HepG2 (cell line): ENCODE results near the gene ZNF425. TPM values are rescaled to one million over a fixed set of nuclear protein-coding genes. Genes with fewer than 3 reads are reported as not detected.
A peak's percentile ranks its signal among the peaks of the same experiment; 100 is the strongest.

Experiments
- BATF2 ChIP-seq: sonication (generic); formaldehyde crosslinking; IDR thresholded peaks from 2 replicates; pipeline ENCODE4 v1.8.0; 2022; ENCODE audit warnings: mild to moderate bottlenecking, missing genetic modification reagents, moderate library complexity
- CENPBD1 ChIP-seq: sonication (generic); formaldehyde crosslinking; IDR thresholded peaks from 2 replicates; pipeline ENCODE4 v1.8.0; 2022; ENCODE audit warnings: missing genetic modification reagents, low read depth, mild to moderate bottlenecking, borderline replicate concordance
- EZH2 ChIP-seq: conservative IDR thresholded peaks from 2 replicates; pipeline ENCODE4 v1.6.1; 2012; ENCODE audit warnings: mild to moderate bottlenecking, low read depth, low read length, moderate library complexity
- GMEB2 ChIP-seq: IDR thresholded peaks from 2 replicates; pipeline ENCODE4 v1.6.1; 2016; ENCODE audit warnings: missing biosample characterization, missing genetic modification reagents, low read depth
- HMG20A ChIP-seq: IDR thresholded peaks from 2 replicates; pipeline ENCODE4 v1.6.1; 2016; ENCODE audit warnings: borderline replicate concordance
- MAZ ChIP-seq, 2 experiments: sonication (generic) in 1 of 2; formaldehyde crosslinking in 1 of 2; IDR thresholded peaks; 2 replicates each; pipeline versions ENCODE4 v1.5.0 to v1.6.1; 2012 to 2020; ENCODE audit warnings: low read depth in 2 of 2, mild to moderate bottlenecking in 2 of 2, borderline replicate concordance in 1 of 2, improper control_type of control experiment in 1 of 2, low read length in 1 of 2, missing genetic modification reagents in 1 of 2, moderate library complexity in 1 of 2
- MXD1 ChIP-seq: sonication (generic); formaldehyde crosslinking; IDR thresholded peaks from 2 replicates; pipeline ENCODE4 v1.4.0; 2020; ENCODE audit warnings: mild to moderate bottlenecking, missing genetic modification reagents
- MXI1 ChIP-seq: IDR thresholded peaks from 3 replicates; pipeline ENCODE4 v1.6.1; 2012; ENCODE audit warnings: low read depth, low read length, inconsistent platforms, borderline replicate concordance
- NPAS2 ChIP-seq: sonication (generic); formaldehyde crosslinking; IDR thresholded peaks from 2 replicates; pipeline ENCODE4 v1.8.0; 2022; ENCODE audit warnings: mild to moderate bottlenecking, missing genetic modification reagents, borderline replicate concordance
- RARG ChIP-seq: sonication (generic); formaldehyde crosslinking; IDR thresholded peaks from 2 replicates; pipeline ENCODE4 v1.4.0; 2020; ENCODE audit warnings: low read depth, mild to moderate bottlenecking, missing genetic modification reagents
- REL ChIP-seq: sonication (generic); formaldehyde crosslinking; conservative IDR thresholded peaks from 2 replicates; pipeline ENCODE4 v1.8.0; 2022; ENCODE audit warnings: mild to moderate bottlenecking, missing genetic modification reagents, moderate library complexity
- RFXAP ChIP-seq: sonication (generic); formaldehyde crosslinking; IDR thresholded peaks from 2 replicates; pipeline ENCODE4 v1.4.0; 2020; ENCODE audit warnings: missing genetic modification reagents, borderline replicate concordance
- TCF12 ChIP-seq, 2 experiments: fragments of 450-650 bp in 1 of 2; sonication (generic) in 1 of 2; formaldehyde crosslinking in 1 of 2; IDR thresholded peaks; 2 replicates each; pipeline versions ENCODE4 v1.6.1 to v1.8.0; 2017 to 2022; ENCODE audit warnings: antibody characterized with exemption in 1 of 2, mild to moderate bottlenecking in 1 of 2, missing genetic modification reagents in 1 of 2, moderate library complexity in 1 of 2
- TCF7 ChIP-seq: sonication (generic); IDR thresholded peaks from 2 replicates; pipeline ENCODE4 v1.6.1; 2016; ENCODE audit warnings: antibody characterized with exemption, low read depth
- U2AF1 ChIP-seq: fragments of 200-400 bp; formaldehyde crosslinking; optimal IDR thresholded peaks from 2 replicates; pipeline ENCODE3; 2017; ENCODE audit warnings: mild to moderate bottlenecking, low read depth, low read length
- ZFP41 ChIP-seq: sonication (generic); formaldehyde crosslinking; IDR thresholded peaks from 2 replicates; pipeline ENCODE4 v1.4.0; 2020; ENCODE audit warnings: mild to moderate bottlenecking, missing genetic modification reagents, borderline replicate concordance
- ZMYM2 ChIP-seq: sonication (generic); formaldehyde crosslinking; IDR thresholded peaks from 2 replicates; pipeline ENCODE4 v1.8.0; 2022; ENCODE audit warnings: mild to moderate bottlenecking, missing genetic modification reagents
- ZMYM4 ChIP-seq: sonication (generic); formaldehyde crosslinking; IDR thresholded peaks from 2 replicates; pipeline ENCODE4 v1.8.1; 2023; ENCODE audit warnings: mild to moderate bottlenecking, missing genetic modification reagents
- ZNF501 ChIP-seq: sonication (generic); formaldehyde crosslinking; IDR thresholded peaks from 2 replicates; pipeline ENCODE4 v1.5.1; 2020; ENCODE audit warnings: mild to moderate bottlenecking, moderate library complexity, missing genetic modification reagents
- ZNF576 ChIP-seq: sonication (generic); formaldehyde crosslinking; IDR thresholded peaks from 2 replicates; pipeline ENCODE4 v1.4.0; 2020; ENCODE audit warnings: mild to moderate bottlenecking, missing genetic modification reagents
- ZNF737 ChIP-seq: sonication (generic); formaldehyde crosslinking; IDR thresholded peaks from 2 replicates; pipeline ENCODE4 v1.5.0; 2020; ENCODE audit warnings: missing genetic modification reagents, mild to moderate bottlenecking, borderline replicate concordance
- ZNF800 ChIP-seq: sonication (generic); formaldehyde crosslinking; IDR thresholded peaks from 2 replicates; pipeline ENCODE4 v1.4.0; 2020; ENCODE audit warnings: missing genetic modification reagents
- polyA plus RNA-seq, 8 experiments: library from polyadenylated mRNA; depleted of rRNA in 3 of 8; stranded (reverse) in 7 of 8; unstranded in 1 of 8; fragments of >200 nt; fragmentation: Illumina TruSeq in 4 of 8; extraction: Trizol in 4 of 8; gene quantifications; 2 replicates each; pipeline versions ENCODE4 v1.2.1 to v1.2.3, GENCODE V29; 2011 to 2016; ENCODE audit warnings: low read depth in 4 of 8, missing spikeins in 1 of 8, mixed read lengths in 1 of 8; ENCODE audit not compliant: insufficient read depth in 1 of 8
- total RNA-seq, 5 experiments: library from RNA; depleted of rRNA; stranded (reverse); fragments of >200 nt; fragmentation: Illumina TruSeq; extraction: Trizol; gene quantifications; 2 replicates each; pipeline ENCODE4 v1.2.3, GENCODE V29; 2016; ENCODE audit warnings: low read depth in 1 of 5

The ZNF425 gene
- total and polyA plus RNA-seq, 2 of the 13 experiments (the other 11 are each of a cell fraction or from before 2014, with no cell fraction given), result 0.51 to 1.1 TPM

GRCh38 chr7:149125863-149126661, at the start of gene ZNF425 (continued):
- TF ChIP-seq TCF12 (IDR thresholded peaks at IDR 0.05) (no peak), TCF12 (CRISPR knock-in tag; IDR thresholded peaks at IDR 0.05) (peak; percentile 22; the same call in 1 of the 2 replicates), RARG (CRISPR knock-in tag) (peak; percentile 81; the same call in 1 of the 2 replicates), ZNF737 (CRISPR knock-in tag) (no peak), MXI1 (peak; percentile 69; the same call in 1 of the 3 replicates), ZMYM4 (CRISPR knock-in tag) (peak; percentile 99), ZNF576 (CRISPR knock-in tag) (peak; percentile 98), GMEB2 (CRISPR knock-in tag) (0 out of 2 replicates have a peak, but pooled peaks have one; percentile 29), HMG20A (CRISPR knock-in tag) (no peak; the same call in 1 of the 2 replicates), EZH2 (no peak), MAZ (IDR thresholded peaks at IDR 0.05; ENCODE audit: borderline replicate concordance, low read depth, low read length) (peak; percentile 77; the same call in 1 of the 2 replicates), MAZ (CRISPR knock-in tag; IDR thresholded peaks at IDR 0.05; ENCODE audit: low read depth) (peak; percentile 99), ZFP41 (CRISPR knock-in tag) (no peak), ZMYM2 (CRISPR knock-in tag) (peak; percentile 87), ZNF501 (CRISPR knock-in tag) (peak; percentile 87), RFXAP (peak; percentile 86), NPAS2 (CRISPR knock-in tag) (no peak), ZNF800 (CRISPR knock-in tag) (peak; percentile 74), CENPBD1 (CRISPR knock-in tag) (no peak), BATF2 (CRISPR knock-in tag) (peak; percentile 86), TCF7 (no peak), U2AF1 (peak; percentile 12), REL (CRISPR knock-in tag) (peak; percentile 88), MXD1 (CRISPR knock-in tag) (peak; percentile 86)
